Activated CD8-positive, alpha-beta T cell treated with anti-CD3 and anti-CD28 coated beads, Interleukin-2, amount 10 ng/mL, durations not matched to agents 7 days and 5 days (primary cell): ENCODE measurements around the gene ZBTB6. TPM values are rescaled to one million over a fixed set of nuclear protein-coding genes. Genes with fewer than 3 reads are reported as not detected.

ENCODE experiments used
- ATAC-seq: fragments of 150-1000 bp; cut with Tn5 transposase; one replicate; pipeline ENCODE4 v1.10.0; 2021; ENCODE audit warnings: moderate library complexity
- CTCF ChIA-PET: fragments of 350-600 bp; sonication (Branson Sonifier 250); formaldehyde crosslinking; loops from one replicate; lab custom pipeline; 2021; ENCODE audit warnings: antibody characterized with exemption; lab: Charles Lee
- POLR2A ChIA-PET: fragments of 350-600 bp; sonication (Branson Sonifier 250); formaldehyde crosslinking; loops from one replicate; lab custom pipeline; 2021; ENCODE audit warnings: antibody characterized with exemption; lab: Charles Lee
- DNase-seq: peaks from one replicate; pipeline ENCODE4 v3.0.0-alpha.2; 2020
- H3K27ac Mint-ChIP-seq: one replicate; pipeline ENCODE4 v1.8.0; 2021; ENCODE audit warnings: mild to moderate bottlenecking, mixed read lengths
- H3K27me3 Mint-ChIP-seq: one replicate; pipeline ENCODE4 v1.8.0; 2021; ENCODE audit warnings: low read depth, mixed read lengths
- H3K36me3 Mint-ChIP-seq: one replicate; pipeline ENCODE4 v1.8.0; 2021; ENCODE audit warnings: low read depth, mixed read lengths
- H3K4me1 Mint-ChIP-seq: one replicate; pipeline ENCODE4 v1.8.0; 2021; ENCODE audit warnings: low read depth, mixed read lengths
- H3K4me3 Mint-ChIP-seq: one replicate; pipeline ENCODE4 v1.8.0; 2021; ENCODE audit warnings: mild to moderate bottlenecking, mixed read lengths
- H3K9me3 Mint-ChIP-seq: one replicate; pipeline ENCODE4 v1.8.0; 2022; ENCODE audit warnings: mixed read lengths; ENCODE audit not compliant: insufficient read depth
- total RNA-seq, 2 experiments: library from RNA; stranded (reverse); gene quantifications; one replicate each; pipeline ENCODE4 v1.2.3, GENCODE V29; 2021

ZBTB6 gene
- total RNA-seq, 2 experiments from 2014 or later = 9.1 to 9.3 TPM

DNA sequence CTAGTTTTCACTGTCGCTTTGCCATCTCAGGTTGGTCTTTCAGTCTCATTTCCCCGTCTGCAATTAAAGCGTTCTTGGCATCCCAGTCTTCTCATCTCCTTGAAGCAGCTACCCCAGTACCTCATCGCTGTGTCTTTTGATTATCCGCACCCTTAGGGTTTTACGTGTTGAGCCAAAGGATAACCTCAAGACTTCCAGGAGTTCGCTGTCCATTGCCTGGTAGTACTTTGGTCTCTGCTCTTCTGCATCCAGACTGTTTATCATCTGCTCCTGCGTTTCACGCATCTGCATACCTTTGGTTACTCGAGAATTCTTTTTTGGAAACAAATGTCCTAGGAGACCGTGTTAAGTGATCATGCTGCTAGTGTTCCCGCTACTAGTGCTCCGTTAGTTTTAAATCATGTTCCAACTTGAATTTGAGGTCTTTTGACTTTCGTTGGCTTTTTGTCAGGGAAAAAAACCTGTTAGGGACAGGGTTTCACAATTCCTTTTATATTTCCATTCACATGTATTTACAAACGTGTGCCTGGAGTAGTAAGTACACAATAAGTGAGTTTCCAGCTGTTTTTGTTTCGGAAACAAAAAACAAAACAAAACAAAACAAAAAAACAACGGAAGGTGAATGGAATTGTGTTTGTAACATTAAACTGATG is 28.6 kb upstream of the ZBTB6 start:
- Mint-ChIP-seq H3K4me3 (peak overlapping the region; percentile 91), H3K4me1 (peaks cover 38% of the 10 kb centered on the region), H3K27ac (peak overlapping the region; percentile 86), H3K36me3 (peaks cover 16% of the 10 kb centered on the region), H3K27me3 (no peaks in the 10 kb centered on the region), H3K9me3 (no peaks in the 10 kb centered on the region)
- no peak for DNase-seq
- ATAC-seq = no peak
- ChIA-PET CTCF (interaction anchor here (1.0 to 3.5 kb wide), 3 partner anchors 9 to 49 kb away, joined by 3 to 14 read pairs (median 4); partner anchors contain the start of gene ZBTB26), POLR2A (interaction anchor here (0.6 to 4.6 kb wide), 9 partner anchors 11 to 121 kb away, joined by 3 to 46 read pairs (median 4); partner anchors contain the start of genes PDCL, RC3H2, ZBTB26 and ZBTB6)

- POLR2A ChIA-PET = interaction anchor here (0.6 to 4.6 kb wide), 14 partner anchors 10 to 880 kb away, joined by 3 to 46 read pairs (median 4); partner anchors contain the start of genes PDCL, RC3H2, ZBTB26 and ZBTB6
- H3K4me1 Mint-ChIP-seq = peaks cover 36% of the 10 kb centered on the region
- peak within 1 kb of the TSS; percentile 86 for H3K27ac Mint-ChIP-seq
- CTCF ChIA-PET = interaction anchor here (0.7 to 3.5 kb wide), 6 partner anchors 9 to 477 kb away, joined by 3 to 14 read pairs (median 3); partner anchors contain the start of genes RC3H2 and ZBTB26
- H3K4me3 Mint-ChIP-seq = peak within 1 kb of the TSS; percentile 91
- ATAC-seq (peak; percentile 99), DNase-seq (peak; percentile 99)
- H3K9me3 Mint-ChIP-seq = no peaks in the 10 kb centered on the region
- H3K27me3 Mint-ChIP-seq = no peaks in the 10 kb centered on the region
- peaks cover 23% of the 10 kb centered on the region for H3K36me3 Mint-ChIP-seq
Observed at GRCh38 chr9:122940749-122941581, 27.8 kb upstream of the ZBTB6 start, which contains the start of gene RABGAP1. Gene RABGAP1, plus strand, starts transcription at chr9:122941020. Its CDS starts 16,040 bp downstream, at chr9:122957060.

GRCh38 chr9:122940454-122940748 is 27.3 kb upstream of the ZBTB6 start:
- Mint-ChIP-seq H3K4me1 (peaks cover 30% of the 10 kb centered on the region), H3K27me3 (no peaks in the 10 kb centered on the region)
- POLR2A ChIA-PET = interaction anchor here (0.6 to 4.6 kb wide), 11 partner anchors 10 to 879 kb away, joined by 3 to 46 read pairs (median 4); partner anchors contain the start of genes PDCL, RC3H2, ZBTB26 and ZBTB6

DNA sequence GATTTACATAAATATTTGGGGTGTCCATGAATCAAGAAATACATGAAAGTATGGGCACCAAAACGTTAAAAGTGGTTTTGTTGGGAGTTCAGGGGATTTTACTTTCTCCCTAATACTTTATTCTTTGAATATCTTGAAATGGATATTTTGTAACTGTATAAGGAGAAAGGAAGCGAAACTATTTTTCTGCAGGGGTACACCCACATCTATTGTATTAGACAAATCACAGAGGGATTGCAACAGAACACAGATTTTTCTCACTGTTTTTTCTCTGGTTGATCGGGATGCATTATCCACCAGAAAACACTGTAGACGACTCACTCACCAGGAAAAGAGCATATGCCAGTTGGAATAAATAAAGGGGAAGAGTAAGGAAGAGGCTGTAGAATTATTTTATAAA is 26.5 kb upstream of the ZBTB6 start:
- Mint-ChIP-seq H3K4me3 (no peak overlapping the region), H3K27ac (no peak overlapping the region), H3K4me1 (peaks cover 26% of the 10 kb centered on the region), H3K36me3 (peaks cover 23% of the 10 kb centered on the region), H3K27me3 (no peaks in the 10 kb centered on the region), H3K9me3 (no peaks in the 10 kb centered on the region)
- ChIA-PET POLR2A (interaction anchor here (0.6 to 4.6 kb wide), 5 partner anchors 9 to 57 kb away, joined by 3 to 46 read pairs (median 12); partner anchors contain the start of genes RC3H2, ZBTB26 and ZBTB6), CTCF (interaction anchor here (0.6 kb wide), 1 partner anchor 82 kb away, joined by 3 read pairs; no protein-coding TSS in a partner anchor)
- ATAC-seq (no peak), DNase-seq (no peak)

More at GRCh38 chr9:122940454-122940748, 27.3 kb upstream of the ZBTB6 start:
- peaks cover 23% of the 10 kb centered on the region for H3K36me3 Mint-ChIP-seq
- peak overlapping the region; percentile 78 for H3K27ac Mint-ChIP-seq
- H3K4me3 Mint-ChIP-seq = peak overlapping the region; percentile 91
- H3K9me3 Mint-ChIP-seq = no peaks in the 10 kb centered on the region
- ATAC-seq = no peak
- CTCF ChIA-PET = interaction anchor here (0.6 to 3.5 kb wide), 6 partner anchors 8 to 476 kb away, joined by 3 to 14 read pairs (median 3); partner anchors contain the start of genes RC3H2 and ZBTB26
- no peak for DNase-seq

DNA sequence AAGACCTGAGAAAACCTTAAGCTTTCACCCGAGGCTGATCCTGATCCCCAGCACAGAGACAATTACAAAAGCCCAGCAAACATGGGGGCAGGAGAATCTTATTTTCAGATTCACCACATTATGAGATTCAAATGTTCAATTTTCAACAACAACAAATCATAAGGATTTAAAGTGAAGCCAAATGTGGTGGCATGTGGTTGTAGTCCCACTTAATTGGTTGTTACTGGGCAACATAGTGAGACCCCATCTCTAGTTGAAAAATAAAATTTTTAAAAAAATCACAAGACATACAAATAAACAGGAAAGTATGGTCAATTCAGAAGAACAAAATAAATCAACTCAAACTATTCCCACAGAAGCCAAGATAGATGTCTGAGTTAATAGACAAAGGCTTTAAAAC is 23.8 kb upstream of the ZBTB6 start:
- Mint-ChIP-seq H3K36me3 (peaks cover 28% of the 10 kb centered on the region), H3K27ac (no peak overlapping the region), H3K4me3 (no peak overlapping the region), H3K4me1 (peaks cover 27% of the 10 kb centered on the region), H3K9me3 (no peaks in the 10 kb centered on the region), H3K27me3 (no peaks in the 10 kb centered on the region)
- DNase-seq (no peak), ATAC-seq (no peak)
- ChIA-PET POLR2A (no interaction called here), CTCF (no interaction called here)

DNA sequence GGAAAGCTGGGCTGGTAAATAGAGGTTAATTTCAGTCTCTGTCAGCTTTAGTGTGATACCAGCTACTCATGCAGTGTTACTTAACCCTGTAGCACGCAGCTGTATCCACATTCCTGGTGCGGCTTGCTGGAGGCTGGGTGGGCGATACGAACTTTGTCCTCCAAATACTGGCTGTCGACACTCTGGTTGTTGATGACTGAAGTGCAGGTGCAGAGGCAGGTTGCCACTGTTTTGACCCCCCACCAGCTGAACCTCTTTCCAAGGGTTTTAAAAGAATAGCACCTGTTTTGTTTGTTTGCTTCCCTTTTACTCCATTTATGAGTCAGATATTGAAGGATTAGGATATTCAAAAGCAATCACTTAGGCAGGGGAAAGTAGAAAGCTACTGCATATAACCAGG is 23.3 kb upstream of the ZBTB6 start:
- ATAC-seq (no peak), DNase-seq (no peak)
- Mint-ChIP-seq H3K9me3 (no peaks in the 10 kb centered on the region), H3K27me3 (no peaks in the 10 kb centered on the region), H3K36me3 (peaks cover 29% of the 10 kb centered on the region), H3K27ac (no peak overlapping the region), H3K4me1 (peaks cover 22% of the 10 kb centered on the region), H3K4me3 (no peak overlapping the region)
- CTCF ChIA-PET = no interaction called here
- POLR2A ChIA-PET = no interaction called here

- POLR2A ChIA-PET = interaction anchor here (0.8 to 4.8 kb wide), 4 partner anchors 9 to 96 kb away, joined by 3 to 46 read pairs (median 29); partner anchors contain the start of genes RABGAP1, RC3H2 and ZBTB6
- ATAC-seq = peak; percentile 98
Observed at GRCh38 chr9:122931226-122932121, 18.4 kb upstream of the ZBTB6 start, which contains the start of gene ZBTB26. Gene ZBTB26, minus strand, starts transcription at chr9:122931512. Its CDS starts 11,578 bp downstream, at chr9:122919934.

GRCh38 chr9:122930541-122931225 is 17.6 kb upstream of the ZBTB6 start:
- Mint-ChIP-seq H3K36me3 (peaks cover 9% of the 10 kb centered on the region), H3K4me3 (no peak overlapping the region), H3K27ac (no peak overlapping the region), H3K27me3 (no peaks in the 10 kb centered on the region), H3K4me1 (peaks cover 12% of the 10 kb centered on the region), H3K9me3 (no peaks in the 10 kb centered on the region)
- POLR2A ChIA-PET = interaction anchor here (1.6 to 4.8 kb wide), 3 partner anchors 10 to 27 kb away, joined by 22 to 46 read pairs (median 36); partner anchors contain the start of genes RABGAP1, RC3H2 and ZBTB6
- CTCF ChIA-PET = interaction anchor here (0.9 to 3.1 kb wide), 5 partner anchors 7 to 18 kb away, joined by 3 to 14 read pairs (median 6); partner anchors contain the start of genes RABGAP1 and ZBTB6
- DNase-seq (no peak), ATAC-seq (no peak)

More at GRCh38 chr9:122931226-122932121, 18.4 kb upstream of the ZBTB6 start, which contains the start of gene ZBTB26:
- peak; percentile 91 for DNase-seq
- Mint-ChIP-seq H3K27ac (peak within 1 kb of the TSS; percentile 90), H3K4me1 (peaks cover 12% of the 10 kb centered on the region), H3K9me3 (no peaks in the 10 kb centered on the region), H3K36me3 (peaks cover 15% of the 10 kb centered on the region), H3K4me3 (no peak within 1 kb of the TSS), H3K27me3 (no peaks in the 10 kb centered on the region)
- CTCF ChIA-PET = interaction anchor here (0.8 to 3.1 kb wide), 10 partner anchors 8 to 96 kb away, joined by 3 to 14 read pairs (median 5); partner anchors contain the start of genes RABGAP1 and ZBTB6

- no peak overlapping the region for H3K27ac Mint-ChIP-seq
- H3K36me3 Mint-ChIP-seq = peaks cover 7% of the 10 kb centered on the region
- H3K27me3 Mint-ChIP-seq = no peaks in the 10 kb centered on the region
- ATAC-seq (no peak), DNase-seq (no peak)
- no peak overlapping the region for H3K4me3 Mint-ChIP-seq
- H3K4me1 Mint-ChIP-seq = peaks cover 9% of the 10 kb centered on the region
- no peaks in the 10 kb centered on the region for H3K9me3 Mint-ChIP-seq
- POLR2A ChIA-PET = interaction anchor here (0.8 to 4.8 kb wide), 3 partner anchors 11 to 25 kb away, joined by 4 to 46 read pairs (median 36); partner anchors contain the start of genes RABGAP1, RC3H2 and ZBTB6
- CTCF ChIA-PET = interaction anchor here (0.7 to 1.4 kb wide), 6 partner anchors 13 to 242 kb away, joined by 3 to 6 read pairs (median 4); partner anchors contain the start of gene ZBTB6
Observed at GRCh38 chr9:122929796-122930354, 16.8 kb upstream of the ZBTB6 start.
